Cortex of kidney (tissue), 1 donor: ENCODE results near the gene TPGS2.
"Not testable (repeated sequence)": the region's sequence is repeated elsewhere in the genome, so short reads cannot be mapped to it uniquely, and the experiment has no call there.

Experiments
- DNase-seq: peaks from one replicate; lab custom pipeline; 2025; lab: John Stamatoyannopoulos, UW

The TPGS2 gene

GRCh38 chr18:36821681-36822080 lies 7.1 kb downstream of the TPGS2 start:
- no peak for DNase-seq

GRCh38 chr18:36819621-36820020 lies 9.2 kb downstream of the TPGS2 start:
- DNase-seq, result no peak

GRCh38 chr18:36818652-36819051 lies 10.2 kb downstream of the TPGS2 start:
- DNase-seq, result no peak

- no peak for DNase-seq
Measured at GRCh38 chr18:36817039-36817438, 11.8 kb downstream of the TPGS2 start.

- not testable (repeated sequence) for DNase-seq
Measured at GRCh38 chr18:36816096-36816495, 12.7 kb downstream of the TPGS2 start.

GRCh38 chr18:36814994-36815393 lies 13.8 kb downstream of the TPGS2 start:
- no peak for DNase-seq

GRCh38 chr18:36813824-36814223 lies 15.0 kb downstream of the TPGS2 start:
- DNase-seq, result no peak

GRCh38 chr18:36813101-36813775 lies 15.6 kb downstream of the TPGS2 start:
- DNase-seq, result no peak

- no peak for DNase-seq
Measured at GRCh38 chr18:36812678-36813077, 16.1 kb downstream of the TPGS2 start.

- no peak for DNase-seq
Measured at GRCh38 chr18:36811955-36812354, 16.8 kb downstream of the TPGS2 start.

GRCh38 chr18:36811430-36811829 lies 17.4 kb downstream of the TPGS2 start:
- DNase-seq, result no peak

GRCh38 chr18:36809590-36810381 lies 19.0 kb downstream of the TPGS2 start:
- no peak for DNase-seq

GRCh38 chr18:36808681-36809080 lies 20.1 kb downstream of the TPGS2 start:
- no peak for DNase-seq

GRCh38 chr18:36805105-36805504 lies 23.7 kb downstream of the TPGS2 start:
- no peak for DNase-seq

- no peak for DNase-seq
Measured at GRCh38 chr18:36798738-36799473, 29.9 kb downstream of the TPGS2 start.

GRCh38 chr18:36792634-36793283 lies 36.0 kb downstream of the TPGS2 start:
- no peak for DNase-seq

- no peak for DNase-seq
Measured at GRCh38 chr18:36786686-36787085, 42.1 kb downstream of the TPGS2 start.

- DNase-seq, result no peak
Measured at GRCh38 chr18:36783792-36784191, 45.0 kb downstream of the TPGS2 start.

- DNase-seq, result no peak
Measured at GRCh38 chr18:36782710-36783109, 46.1 kb downstream of the TPGS2 start.

- DNase-seq, result no peak
Measured at GRCh38 chr18:36780748-36781147, 48.1 kb downstream of the TPGS2 start.

GRCh38 chr18:36777566-36777965 lies 51.2 kb downstream of the TPGS2 start:
- DNase-seq, result no peak

GRCh38 chr18:36776650-36777049 lies 52.2 kb downstream of the TPGS2 start:
- DNase-seq, result no peak
